ENCODE results near the gene ACE. TPM values are rescaled to one million over a fixed set of nuclear protein-coding genes. Genes with fewer than 3 reads are reported as not detected.

The ACE gene
- total RNA-seq, 1 donor = 1.7 TPM

DNA sequence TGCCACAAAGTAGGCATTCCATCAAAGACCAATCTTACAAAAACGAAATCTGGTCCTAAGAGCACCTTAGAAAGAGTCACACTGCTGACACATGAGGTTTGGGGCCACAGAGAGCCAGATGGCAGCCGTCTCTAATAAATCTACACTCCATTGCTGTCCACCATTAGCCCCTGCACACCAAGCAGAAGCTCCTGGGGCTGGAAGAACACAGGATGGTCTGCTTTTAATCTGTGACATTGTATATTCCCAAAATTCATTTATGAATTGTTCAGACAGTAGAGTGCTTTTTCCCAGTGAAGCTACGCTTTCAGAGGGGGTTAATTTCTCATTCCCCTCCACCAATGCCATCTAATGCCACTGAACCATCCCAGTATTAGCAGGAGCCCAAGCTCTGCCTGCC is 32.4 kb upstream of the ACE start:
- no peak for DNase-seq (ENCODE audit: low read depth)
- H3K4me3 ChIP-seq (ENCODE audit: low read depth, low read length) = no peak overlapping the region
- TF ChIP-seq, protein P1, sequence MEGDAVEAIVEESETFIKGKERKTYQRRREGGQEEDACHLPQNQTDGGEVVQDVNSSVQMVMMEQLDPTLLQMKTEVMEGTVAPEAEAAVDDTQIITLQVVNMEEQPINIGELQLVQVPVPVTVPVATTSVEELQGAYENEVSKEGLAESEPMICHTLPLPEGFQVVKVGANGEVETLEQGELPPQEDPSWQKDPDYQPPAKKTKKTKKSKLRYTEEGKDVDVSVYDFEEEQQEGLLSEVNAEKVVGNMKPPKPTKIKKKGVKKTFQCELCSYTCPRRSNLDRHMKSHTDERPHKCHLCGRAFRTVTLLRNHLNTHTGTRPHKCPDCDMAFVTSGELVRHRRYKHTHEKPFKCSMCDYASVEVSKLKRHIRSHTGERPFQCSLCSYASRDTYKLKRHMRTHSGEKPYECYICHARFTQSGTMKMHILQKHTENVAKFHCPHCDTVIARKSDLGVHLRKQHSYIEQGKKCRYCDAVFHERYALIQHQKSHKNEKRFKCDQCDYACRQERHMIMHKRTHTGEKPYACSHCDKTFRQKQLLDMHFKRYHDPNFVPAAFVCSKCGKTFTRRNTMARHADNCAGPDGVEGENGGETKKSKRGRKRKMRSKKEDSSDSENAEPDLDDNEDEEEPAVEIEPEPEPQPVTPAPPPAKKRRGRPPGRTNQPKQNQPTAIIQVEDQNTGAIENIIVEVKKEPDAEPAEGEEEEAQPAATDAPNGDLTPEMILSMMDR (IDR thresholded peaks at IDR 0.05; ENCODE audit: insufficient read depth, low read depth, low read length) = no peak

DNA sequence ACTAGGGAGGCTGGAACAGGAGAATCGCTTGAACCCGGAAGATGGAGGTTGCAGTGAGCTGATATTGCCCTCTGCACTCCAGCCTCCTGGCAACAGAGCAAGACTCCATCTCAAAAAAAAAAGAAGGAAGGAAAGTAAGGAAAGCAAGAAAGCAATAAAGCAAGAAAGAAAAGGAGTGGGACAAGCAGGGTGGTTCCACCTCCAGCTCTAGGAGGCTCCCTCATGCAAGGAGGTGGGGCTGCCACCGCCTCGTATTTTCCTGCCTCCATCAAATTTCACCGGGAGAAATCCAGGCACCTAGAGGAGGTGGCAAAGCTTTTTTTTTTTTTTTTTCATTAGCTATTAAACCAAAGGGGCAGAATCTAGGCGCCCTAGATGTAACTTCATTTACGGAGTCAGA is 31.8 kb upstream of the ACE start:
- TF ChIP-seq, protein P1 (IDR thresholded peaks at IDR 0.05; ENCODE audit: insufficient read depth, low read depth, low read length) = no peak
- no peak overlapping the region for H3K4me3 ChIP-seq (ENCODE audit: low read depth, low read length)
- no peak for DNase-seq (ENCODE audit: low read depth)

DNA sequence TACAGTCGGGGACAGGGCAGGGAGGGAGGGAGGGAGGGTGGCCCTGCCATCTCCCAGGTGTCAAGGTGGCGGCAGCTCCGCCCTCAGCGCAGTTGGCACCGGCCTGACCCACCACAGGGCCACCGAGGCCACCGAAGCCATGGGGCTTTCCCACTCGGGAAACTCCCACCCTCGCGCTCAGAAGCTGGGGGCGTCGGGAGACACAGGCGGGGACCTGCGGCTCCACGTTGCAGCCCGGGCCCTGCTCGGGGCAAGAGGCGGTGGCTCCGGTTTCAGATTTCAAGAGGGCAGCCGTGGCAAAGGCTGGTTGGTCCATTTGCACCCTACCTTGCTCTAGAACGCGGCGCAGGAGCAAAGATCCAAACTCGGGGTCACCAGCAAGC is 31.3 kb upstream of the ACE start:
- TF ChIP-seq, protein P1 (IDR thresholded peaks at IDR 0.05; ENCODE audit: insufficient read depth, low read depth, low read length) = no peak
- peak; percentile 42 for DNase-seq (ENCODE audit: low read depth)
- peak overlapping the region; percentile 54 for H3K4me3 ChIP-seq (ENCODE audit: low read depth, low read length)

DNA sequence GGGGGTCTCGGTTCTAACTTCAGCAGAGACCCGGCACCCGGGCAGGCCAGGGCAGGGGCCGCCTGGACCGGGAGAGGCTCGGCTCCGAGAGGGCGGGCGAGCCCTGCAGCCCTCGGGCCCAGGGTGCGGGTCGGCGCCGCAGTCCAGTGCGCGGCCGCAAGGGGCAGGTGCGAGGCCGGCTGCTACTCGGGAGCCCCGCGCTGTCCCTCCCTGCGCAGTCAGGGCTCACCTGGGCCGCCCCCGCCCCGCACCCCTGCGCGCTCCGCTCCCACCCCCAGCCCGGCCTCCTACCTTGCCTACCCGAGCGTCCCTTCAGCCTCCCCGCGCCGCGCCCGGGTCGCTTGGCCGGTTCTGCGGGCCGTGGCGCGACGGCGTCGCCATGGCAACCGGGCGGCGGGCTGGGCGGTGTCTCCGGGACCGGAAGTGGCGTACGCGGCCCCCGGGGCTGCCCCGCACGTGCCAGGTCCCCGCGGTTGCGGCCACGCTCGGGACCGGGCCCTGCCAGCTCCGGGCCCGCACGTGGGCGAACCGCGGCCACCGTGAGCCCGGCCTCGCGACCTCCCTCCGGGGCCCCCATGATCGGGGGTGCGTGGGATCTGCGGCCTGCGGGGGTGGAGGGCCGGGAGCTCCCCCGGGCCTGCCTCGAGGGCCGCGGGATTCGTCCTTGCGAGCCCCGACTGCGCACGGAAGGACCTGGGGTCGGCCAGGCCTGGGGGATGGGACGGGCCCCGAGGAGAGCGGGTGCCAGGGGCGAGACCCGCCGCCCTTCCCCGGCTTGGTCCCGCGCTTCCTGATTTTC is 30.7 kb upstream of the ACE start, which contains the start of gene CYB561:
TSS of gene CYB561 (minus strand) at position 353 of the 799 bp plus-strand sequence. CDS start 8,759 bp downstream, outside the sequence.
- DNase-seq (ENCODE audit: low read depth) = peak; percentile 52
- TF ChIP-seq, protein P1 (IDR thresholded peaks at IDR 0.05; ENCODE audit: insufficient read depth, low read depth, low read length) = peak; percentile 48
- H3K4me3 ChIP-seq (ENCODE audit: low read depth, low read length) = peak within 1 kb of the TSS; percentile 54

DNA sequence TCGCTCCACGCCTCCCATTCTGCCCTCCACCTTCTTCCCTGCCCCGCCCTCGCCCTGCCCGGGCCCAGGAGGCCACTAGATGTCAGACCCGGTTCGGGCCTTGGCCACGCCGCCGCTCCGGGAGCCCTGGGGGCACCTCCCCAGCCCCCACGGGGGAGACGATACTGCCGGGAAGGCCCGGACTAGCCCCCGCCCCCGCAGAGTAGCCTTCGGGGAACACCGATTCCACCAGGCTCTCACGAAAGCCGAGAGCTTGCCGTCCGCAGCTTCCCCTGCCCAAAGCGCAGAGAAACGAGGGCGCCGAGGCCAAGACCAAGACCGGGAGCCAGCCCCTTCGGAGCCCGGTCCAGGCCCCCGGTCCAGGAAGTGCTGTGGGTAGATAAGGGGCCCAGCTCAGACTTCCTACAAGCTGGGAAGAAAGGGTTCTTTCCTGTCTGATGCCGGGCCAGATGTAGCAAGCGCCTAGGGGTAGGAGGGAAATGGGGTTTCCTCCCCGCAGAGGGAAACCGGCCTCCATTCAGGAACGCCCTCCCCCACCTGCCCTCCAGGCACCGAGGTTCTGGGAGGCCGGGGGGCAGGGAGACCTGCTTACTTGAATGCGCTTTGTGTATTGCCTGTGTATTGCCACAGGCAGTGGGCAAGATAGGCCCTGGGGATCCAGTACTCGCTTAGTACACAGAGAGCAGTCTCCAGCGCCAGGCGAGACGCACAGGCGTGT is 29.9 kb upstream of the ACE start:
- no peak for DNase-seq (ENCODE audit: low read depth)
- TF ChIP-seq, protein P1 (IDR thresholded peaks at IDR 0.05; ENCODE audit: insufficient read depth, low read depth, low read length) = peak; percentile 8
- H3K4me3 ChIP-seq (ENCODE audit: low read depth, low read length) = peak overlapping the region; percentile 54

DNA sequence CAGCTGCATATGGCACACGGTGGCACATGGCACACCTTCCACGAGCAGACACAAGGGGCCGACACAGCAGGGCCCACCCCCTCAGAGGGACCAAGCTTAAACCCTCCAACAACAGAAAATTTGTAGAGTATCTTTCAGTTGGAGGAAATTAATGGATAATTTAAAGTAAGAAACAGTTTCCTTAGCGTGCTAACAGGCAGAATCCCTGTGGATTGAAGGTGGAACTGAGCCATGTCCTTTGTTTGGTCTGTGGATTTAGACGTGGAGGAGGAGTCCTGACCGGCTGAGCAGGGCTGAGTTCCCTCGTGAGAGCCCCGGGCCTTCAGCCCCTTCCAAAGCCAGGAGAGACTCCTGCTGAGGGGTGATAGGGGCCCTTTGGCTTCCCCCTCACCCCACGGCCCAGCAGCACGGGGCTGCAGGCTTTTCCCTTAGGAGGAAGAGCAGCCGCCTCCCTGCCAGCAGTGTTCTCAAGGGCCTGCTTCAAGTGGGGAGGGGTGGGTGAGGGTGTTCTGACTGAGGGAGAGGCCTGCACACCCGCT is 29.3 kb upstream of the ACE start:
- no peak overlapping the region for H3K4me3 ChIP-seq (ENCODE audit: low read depth, low read length)
- TF ChIP-seq, protein P1 (IDR thresholded peaks at IDR 0.05; ENCODE audit: insufficient read depth, low read depth, low read length) = no peak
- DNase-seq (ENCODE audit: low read depth) = no peak
